Stimulated activated CD8-positive, alpha-beta memory T cell treated with anti-CD3 and anti-CD28 coated beads, Interleukin-4, amount 100 ng/mL, for 1 hour (primary cell): ENCODE results near the gene DRD3.

ENCODE experiments used
- DNase-seq, 2 donors: peaks; one replicate each; pipeline ENCODE4 v3.0.0-alpha.2; 2020; ENCODE audit warnings: low read depth in 2 of 2, low spot score in 1 of 2

Gene DRD3

GRCh38 chr3:114178770-114179368 lies at the start of gene DRD3:
Gene DRD3, minus strand, starts transcription at chr3:114179052. Its CDS starts 7,060 bp downstream, at chr3:114171992.
- DNase-seq: no peak

DNA sequence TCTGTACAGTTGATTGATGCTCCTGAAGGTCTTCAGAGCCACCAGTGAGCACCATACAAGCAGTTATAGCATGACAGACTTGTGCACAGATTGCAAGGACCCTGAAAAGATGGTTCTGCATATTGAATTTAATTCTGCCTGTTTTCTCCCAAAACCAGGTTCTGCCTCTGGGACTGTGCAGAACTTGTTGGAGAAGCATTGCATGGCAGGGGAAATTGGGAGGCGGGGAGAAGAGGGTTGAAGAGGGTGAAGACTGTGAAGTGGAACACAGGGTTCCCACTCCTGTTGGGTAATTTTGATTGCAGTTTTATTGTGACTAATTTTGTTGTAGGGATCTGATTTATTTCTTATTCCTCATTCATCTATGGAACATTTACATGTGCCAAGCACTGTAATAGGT lies 48.2 kb upstream of the DRD3 start:
- DNase-seq: no peak

DNA sequence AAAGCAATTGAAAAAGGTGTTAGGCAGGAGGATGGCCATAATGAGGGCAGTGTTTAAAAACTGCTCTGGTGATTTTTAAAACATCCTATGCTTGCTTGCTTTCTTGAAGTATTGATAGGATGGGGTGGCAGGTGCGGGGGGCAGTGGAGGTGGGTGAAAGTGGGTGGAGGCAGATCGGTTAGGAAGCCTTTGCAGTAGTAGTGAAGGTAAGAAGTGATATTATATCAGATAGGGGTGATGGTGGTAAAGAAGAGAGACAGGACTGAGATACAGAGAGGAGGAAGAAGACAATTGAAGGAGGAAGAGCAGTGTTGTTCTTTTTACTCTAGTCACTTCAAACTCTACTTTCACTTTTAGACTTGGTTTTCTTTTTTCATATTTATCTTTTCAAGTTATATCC lies 47.5 kb upstream of the DRD3 start:
- no peak for DNase-seq

GRCh38 chr3:114223143-114223542 lies 44.3 kb upstream of the DRD3 start:
- DNase-seq: no peak

GRCh38 chr3:114221881-114222264 lies 43.0 kb upstream of the DRD3 start:
- no peak for DNase-seq

DNA sequence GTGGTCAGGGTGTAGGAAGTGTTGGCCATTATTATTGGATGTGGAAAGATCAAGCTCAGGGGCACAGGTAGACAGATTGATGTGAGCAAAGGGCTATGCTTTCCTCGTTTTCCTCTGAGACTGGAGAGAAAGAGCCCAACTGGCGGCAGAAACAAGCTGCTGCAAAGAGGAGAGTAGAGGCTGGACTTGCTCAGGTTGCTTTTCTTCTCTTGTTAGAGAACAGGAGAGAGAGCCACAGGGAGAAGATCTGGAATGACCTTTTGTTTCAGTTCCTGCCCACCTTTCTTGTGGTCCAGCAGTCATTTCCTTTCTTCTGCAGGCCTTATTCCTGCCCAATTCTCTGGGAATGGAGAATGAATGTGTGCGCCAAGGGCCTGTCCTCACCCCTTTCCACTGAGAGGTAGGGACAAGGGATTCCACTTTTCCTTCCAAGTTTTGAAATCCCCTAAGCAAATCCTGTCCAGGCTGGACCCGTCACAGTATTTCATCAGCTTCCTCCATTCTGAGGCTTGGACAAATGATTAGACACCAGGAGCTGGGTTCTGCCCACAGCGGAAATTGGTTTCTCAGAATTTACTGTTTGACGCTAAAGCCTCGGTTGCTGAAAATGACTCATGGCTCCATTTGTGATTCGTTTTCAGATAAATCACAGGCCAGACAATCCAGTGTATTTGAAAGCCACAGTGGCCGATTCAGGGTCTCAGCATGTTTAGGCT lies 42.5 kb upstream of the DRD3 start:
- DNase-seq: peak in 1 of 2 donors; percentile 21

DNA sequence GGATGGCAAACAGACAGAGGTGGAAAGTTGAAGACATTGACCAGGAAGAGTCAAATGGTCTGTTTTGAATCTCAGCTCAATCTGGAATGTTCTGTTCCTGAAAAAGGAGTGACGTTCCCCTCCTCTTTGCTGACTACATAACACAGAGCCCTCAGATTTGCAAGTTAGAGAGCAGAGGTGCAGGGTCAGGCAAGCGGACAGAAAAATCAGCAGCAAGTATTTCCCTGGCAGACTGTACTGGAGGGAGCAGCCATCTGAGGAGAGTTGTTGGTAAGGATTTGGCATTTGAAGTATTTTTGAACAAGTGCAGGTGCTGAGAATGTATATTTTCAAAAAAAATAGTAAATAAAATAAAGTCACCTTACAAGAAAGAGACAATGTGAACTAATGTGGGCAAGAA lies 40.9 kb upstream of the DRD3 start:
- no peak for DNase-seq

GRCh38 chr3:114218578-114219185 lies 39.8 kb upstream of the DRD3 start:
- DNase-seq: no peak

DNA sequence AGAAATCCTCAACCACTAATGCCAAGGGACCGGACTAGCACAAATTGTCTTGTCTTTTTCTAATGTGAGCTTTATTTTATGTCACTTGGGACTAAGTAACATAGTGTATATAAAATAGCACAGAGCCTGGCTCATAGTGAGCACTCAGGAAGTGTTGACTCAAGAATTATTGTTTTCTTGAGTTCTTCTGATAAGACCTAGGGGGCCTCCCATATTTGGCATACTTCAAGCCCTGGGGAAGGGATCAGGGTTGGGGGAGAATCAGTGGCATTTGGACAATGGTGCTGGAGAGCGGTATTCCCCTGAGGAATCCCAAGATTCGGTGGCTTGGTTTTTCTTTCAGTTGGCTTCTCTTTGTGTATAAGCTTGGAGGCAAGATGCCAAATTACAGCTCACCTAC lies 39.2 kb upstream of the DRD3 start:
- DNase-seq: no peak

DNA sequence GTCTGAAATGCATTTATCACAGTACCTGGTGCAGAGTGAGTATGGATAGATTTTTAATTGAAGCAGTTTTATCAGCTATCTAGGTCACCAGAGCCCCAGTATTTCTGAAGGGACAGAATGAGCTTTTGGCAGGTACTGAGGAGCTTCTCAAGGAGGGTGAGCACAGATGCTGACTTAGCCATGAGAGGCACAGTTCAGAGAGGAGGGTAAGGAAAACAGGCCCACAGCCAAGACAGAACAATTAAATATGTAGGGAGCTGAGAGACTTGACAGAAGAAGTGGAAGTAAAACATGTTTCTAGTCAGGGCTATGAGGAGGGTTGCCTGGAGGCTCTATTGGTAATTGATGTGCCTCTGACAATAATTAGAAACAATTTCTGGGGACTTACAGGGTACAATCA lies 38.4 kb upstream of the DRD3 start:
- DNase-seq: no peak

- DNase-seq: no peak
These were observed 37.5 kb upstream of the DRD3 start for GRCh38 chr3:114216186-114216970.

DNA sequence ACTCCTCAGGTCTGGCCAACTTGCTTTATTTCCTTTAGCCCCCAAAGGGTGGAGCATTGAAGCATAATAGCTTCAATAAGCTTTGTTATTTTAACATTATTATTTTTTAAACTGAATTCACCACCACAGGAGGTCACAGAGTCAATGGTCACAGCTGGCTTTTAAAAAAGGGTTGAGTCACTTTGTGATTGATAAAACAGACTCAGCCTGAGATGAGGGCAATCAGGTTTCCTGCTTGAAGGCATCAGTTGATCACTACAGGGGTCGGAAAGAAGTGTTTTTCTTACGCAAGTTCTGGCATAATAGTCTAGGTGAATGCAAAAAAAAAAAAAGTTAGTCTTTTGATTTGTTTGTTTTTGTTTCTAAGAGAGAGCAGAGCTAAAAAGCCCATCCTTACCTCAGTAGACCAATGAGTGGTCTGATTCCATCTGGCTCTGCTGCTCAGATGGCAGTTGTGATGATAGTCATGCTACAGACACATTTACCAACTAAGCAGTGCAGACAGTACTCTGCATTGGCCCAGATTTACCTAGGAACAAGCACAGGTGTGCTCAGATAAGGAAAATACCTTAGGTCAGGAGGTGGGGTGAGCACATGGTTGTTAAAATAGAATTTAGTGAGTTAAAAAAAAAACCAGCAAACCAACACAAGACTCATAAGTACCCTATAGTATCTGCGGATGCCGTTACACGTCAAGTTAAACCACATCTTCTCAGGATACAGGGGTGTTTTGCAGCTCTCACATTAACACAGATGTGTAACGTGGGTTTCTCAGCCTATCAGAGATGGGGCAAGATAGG lies 35.9 kb upstream of the DRD3 start:
- peak in 1 of 2 donors; percentile 5 for DNase-seq

- DNase-seq: peak in 1 of 2 donors; percentile 46
These were observed 35.0 kb upstream of the DRD3 start for GRCh38 chr3:114213627-114214541.

GRCh38 chr3:114213292-114213626 lies 34.4 kb upstream of the DRD3 start:
- DNase-seq: no peak

GRCh38 chr3:114212646-114213045 lies 33.8 kb upstream of the DRD3 start:
- no peak for DNase-seq

DNA sequence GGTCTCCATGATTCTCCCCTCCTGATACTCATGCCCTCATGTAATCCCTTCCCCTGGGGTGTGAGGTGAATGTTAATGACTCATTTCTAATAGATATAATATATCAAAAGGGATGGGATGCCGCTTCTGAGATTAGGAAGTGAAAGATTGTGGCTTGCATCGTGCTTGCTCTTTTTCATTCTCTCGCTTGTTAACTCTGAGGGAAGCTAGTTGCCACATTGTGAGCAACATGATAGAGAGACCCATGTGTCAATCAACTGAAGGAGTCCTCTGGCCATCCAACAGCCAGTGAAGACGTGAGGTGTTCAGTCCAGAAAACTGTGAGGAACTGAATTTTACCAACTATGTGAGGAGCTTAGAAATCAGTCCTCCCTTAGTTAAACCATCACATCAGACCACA lies 28.9 kb upstream of the DRD3 start:
- DNase-seq: no peak

GRCh38 chr3:114206342-114206741 lies 27.5 kb upstream of the DRD3 start:
- DNase-seq: no peak

GRCh38 chr3:114205541-114205940 lies 26.7 kb upstream of the DRD3 start:
- DNase-seq: no peak

GRCh38 chr3:114194750-114195149 lies 15.9 kb upstream of the DRD3 start:
- no peak for DNase-seq

GRCh38 chr3:114192136-114192535 lies 13.3 kb upstream of the DRD3 start:
- DNase-seq: no peak
